Mucosa of stomach (tissue), 1 donor: ENCODE results near the gene SPAG16.

ENCODE experiments used
- H3K27me3 ChIP-seq: one replicate; pipeline ENCODE4 v1.7.0; 2013; ENCODE audit warnings: mild to moderate bottlenecking, low read length; ENCODE audit not compliant: control insufficient read depth, insufficient read depth
- H3K36me3 ChIP-seq: one replicate; pipeline ENCODE4 v1.7.0; 2013; ENCODE audit warnings: low read length; ENCODE audit not compliant: control insufficient read depth, insufficient read depth
- H3K4me1 ChIP-seq: one replicate; pipeline ENCODE4 v1.7.0; 2013; ENCODE audit warnings: mild to moderate bottlenecking, low read length; ENCODE audit not compliant: control insufficient read depth, insufficient read depth
- H3K4me3 ChIP-seq: one replicate; pipeline ENCODE4 v1.7.0; 2013; ENCODE audit warnings: low read length
- H3K9ac ChIP-seq: one replicate; pipeline ENCODE4 v1.7.0; 2013; ENCODE audit warnings: mild to moderate bottlenecking, low read length, moderate library complexity
- H3K9me3 ChIP-seq: one replicate; pipeline ENCODE4 v1.7.0; 2013; ENCODE audit warnings: mild to moderate bottlenecking, low read length, moderate library complexity; ENCODE audit not compliant: control insufficient read depth
- donor health status: Pancreatic carcinoma.

The SPAG16 gene

DNA sequence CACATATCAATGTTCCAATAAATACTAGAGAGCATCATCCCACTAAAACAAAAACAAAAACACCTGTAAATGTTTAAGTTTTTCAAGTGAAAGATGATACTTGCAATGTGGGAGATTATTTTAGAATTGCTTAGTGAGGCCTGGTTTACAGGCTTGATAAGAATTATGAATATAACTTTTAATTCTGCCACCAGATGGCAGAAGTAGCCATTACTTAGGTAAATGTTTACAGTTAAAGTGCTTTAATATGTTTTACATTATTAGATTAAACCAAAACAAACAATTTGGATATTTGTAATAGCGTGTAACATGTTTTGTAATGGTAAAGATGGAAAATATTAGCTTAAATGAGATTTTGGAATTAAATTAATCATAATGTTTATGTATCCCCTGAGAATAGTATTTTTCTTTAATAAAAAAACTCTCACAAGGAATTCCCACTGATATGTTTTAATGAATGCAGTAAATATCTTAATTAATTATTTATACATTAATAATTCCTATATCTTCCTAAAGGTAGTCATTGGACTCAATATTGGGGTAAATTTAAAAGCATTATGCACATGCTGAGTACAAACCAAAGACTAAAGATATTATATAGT, 522.0 kb downstream of the SPAG16 start:
- H3K9ac ChIP-seq = no peak overlapping the region
- no peaks in the 10 kb centered on the region for H3K36me3 ChIP-seq
- H3K4me3 ChIP-seq = no peak overlapping the region

DNA sequence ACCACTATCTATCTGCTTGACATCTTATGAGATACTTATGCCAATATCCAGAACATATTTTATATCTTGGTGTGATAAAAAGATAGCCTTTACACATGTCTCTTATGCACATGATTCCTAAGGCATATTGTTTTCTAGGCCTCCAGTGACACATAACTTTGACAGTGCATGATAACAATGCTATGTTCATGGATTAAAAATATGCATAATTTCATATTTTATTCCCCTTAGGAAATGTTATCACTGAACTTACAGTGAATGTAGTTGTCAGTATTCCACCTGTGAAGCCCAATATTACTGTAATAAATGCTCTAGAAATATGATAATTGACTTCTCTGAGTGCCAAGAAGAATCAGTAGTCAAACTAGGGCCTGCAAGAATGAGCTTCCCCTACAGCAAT, 532.3 kb downstream of the SPAG16 start:
- no peak overlapping the region for H3K4me3 ChIP-seq
- H3K27me3 ChIP-seq = no peaks in the 10 kb centered on the region
- no peak overlapping the region for H3K9ac ChIP-seq
- no peaks in the 10 kb centered on the region for H3K9me3 ChIP-seq
- H3K4me1 ChIP-seq = no peaks in the 10 kb centered on the region
- H3K36me3 ChIP-seq = no peaks in the 10 kb centered on the region

More for the DNA sequence above, 522.0 kb downstream of the SPAG16 start:
- no peaks in the 10 kb centered on the region for H3K27me3 ChIP-seq
- no peaks in the 10 kb centered on the region for H3K9me3 ChIP-seq
- no peaks in the 10 kb centered on the region for H3K4me1 ChIP-seq

DNA sequence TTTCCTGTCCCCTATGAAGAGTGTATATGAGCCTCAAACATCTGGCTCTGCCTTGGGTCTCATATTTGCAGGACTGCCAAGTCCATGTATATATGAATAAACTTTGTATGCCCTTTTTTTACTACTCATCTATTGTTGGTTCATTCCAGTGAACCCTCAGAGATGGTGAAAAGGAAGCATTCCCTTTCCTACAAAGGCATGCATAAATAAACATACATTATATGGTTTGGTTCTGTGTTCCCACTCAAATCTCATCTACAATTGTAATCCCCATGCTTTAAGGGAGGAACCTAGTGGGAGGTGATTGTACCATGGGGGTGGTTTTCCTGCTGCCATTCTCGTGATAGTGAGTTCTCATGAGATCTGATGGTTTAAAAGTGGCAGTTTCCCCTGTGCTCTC, 534.2 kb downstream of the SPAG16 start:
- no peaks in the 10 kb centered on the region for H3K9me3 ChIP-seq
- no peak overlapping the region for H3K9ac ChIP-seq
- H3K27me3 ChIP-seq = no peaks in the 10 kb centered on the region
- no peak overlapping the region for H3K4me3 ChIP-seq
- no peaks in the 10 kb centered on the region for H3K36me3 ChIP-seq
- H3K4me1 ChIP-seq = no peaks in the 10 kb centered on the region

DNA sequence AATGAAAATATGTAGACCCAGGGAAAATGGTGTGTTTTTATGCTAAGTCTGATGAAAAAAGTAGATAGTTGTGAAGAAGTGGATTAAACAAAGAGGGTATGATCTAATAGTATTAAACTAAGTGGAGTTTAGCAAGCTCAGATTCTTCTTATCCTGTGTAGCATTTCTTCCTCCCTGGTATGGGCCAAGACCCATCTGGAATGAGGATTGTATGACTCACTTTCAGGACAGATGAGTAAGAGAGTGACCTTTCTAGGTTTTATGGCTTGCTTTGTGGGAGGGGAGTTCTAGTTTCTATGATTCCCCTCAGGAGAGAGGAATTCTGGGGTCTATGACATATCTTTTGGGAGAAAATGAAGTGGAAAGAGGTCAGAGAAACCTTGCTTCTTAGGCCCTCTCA, 550.1 kb downstream of the SPAG16 start:
- H3K36me3 ChIP-seq = no peaks in the 10 kb centered on the region
- H3K9me3 ChIP-seq = no peaks in the 10 kb centered on the region
- H3K27me3 ChIP-seq = no peaks in the 10 kb centered on the region
- no peaks in the 10 kb centered on the region for H3K4me1 ChIP-seq
- no peak overlapping the region for H3K4me3 ChIP-seq
- H3K9ac ChIP-seq = no peak overlapping the region

DNA sequence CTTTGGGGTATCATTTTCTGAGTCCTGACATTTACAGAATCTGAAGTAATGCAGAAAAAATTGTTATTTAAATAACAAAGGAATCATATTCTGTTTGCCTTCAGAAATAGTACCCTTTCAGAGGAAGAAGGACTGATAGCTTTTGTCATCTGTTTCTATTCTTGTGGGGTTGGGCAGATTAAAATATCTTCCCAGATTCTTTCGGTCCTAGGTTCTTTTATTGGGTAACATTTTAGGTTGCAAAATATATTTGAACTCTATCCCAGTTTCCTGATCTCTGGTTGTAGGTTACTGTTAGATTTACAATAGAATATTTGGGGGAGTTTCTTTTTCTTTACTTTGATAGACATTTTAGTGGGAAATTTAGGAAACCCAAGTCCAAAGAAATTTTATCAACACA, 550.5 kb downstream of the SPAG16 start:
- no peaks in the 10 kb centered on the region for H3K4me1 ChIP-seq
- H3K9me3 ChIP-seq = no peaks in the 10 kb centered on the region
- H3K9ac ChIP-seq = no peak overlapping the region
- H3K27me3 ChIP-seq = no peaks in the 10 kb centered on the region
- no peaks in the 10 kb centered on the region for H3K36me3 ChIP-seq
- H3K4me3 ChIP-seq = no peak overlapping the region

DNA sequence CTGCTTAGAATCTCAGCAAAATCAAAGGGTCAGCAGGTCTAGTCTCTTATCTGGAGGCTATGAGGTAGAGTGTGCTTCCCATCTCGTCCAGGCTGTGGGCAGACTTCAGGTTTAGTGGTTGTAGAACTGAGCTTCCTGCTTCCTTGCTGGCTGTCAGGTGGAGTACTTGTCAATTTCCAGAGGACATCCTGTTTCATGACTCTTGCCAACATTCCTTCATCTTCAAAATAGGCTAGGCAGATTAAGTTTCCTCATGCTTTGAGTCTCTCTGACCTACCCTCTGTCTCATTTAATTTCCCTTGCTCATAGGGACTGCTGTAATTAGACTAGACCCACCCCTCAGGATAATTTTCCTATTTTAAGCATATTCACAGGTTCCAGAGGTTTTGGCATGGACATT, 562.6 kb downstream of the SPAG16 start:
- no peaks in the 10 kb centered on the region for H3K36me3 ChIP-seq
- no peaks in the 10 kb centered on the region for H3K4me1 ChIP-seq
- no peaks in the 10 kb centered on the region for H3K27me3 ChIP-seq
- H3K9me3 ChIP-seq = no peaks in the 10 kb centered on the region
- H3K4me3 ChIP-seq = no peak overlapping the region
- no peak overlapping the region for H3K9ac ChIP-seq

DNA sequence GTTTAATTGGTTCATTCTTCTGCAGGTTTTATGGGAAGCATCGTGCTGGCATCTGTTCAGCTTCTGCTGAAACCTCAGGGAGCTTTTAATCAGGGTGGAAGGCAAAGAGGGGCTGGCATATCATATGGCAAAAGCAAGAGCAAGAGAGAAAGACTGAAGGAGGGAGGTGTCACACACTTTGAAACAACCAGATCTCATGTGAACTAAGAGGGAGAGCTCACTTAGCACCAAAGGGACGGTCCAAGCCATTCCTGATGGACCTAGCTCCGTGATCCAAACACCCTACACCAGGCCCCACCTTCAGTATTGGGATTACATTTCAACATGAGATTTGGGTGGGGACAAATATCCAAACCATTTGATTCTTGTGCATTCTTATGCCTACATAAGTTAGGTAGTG, 563.1 kb downstream of the SPAG16 start:
- Histone ChIP-seq H3K27me3 (no peaks in the 10 kb centered on the region), H3K9ac (no peak overlapping the region), H3K36me3 (no peaks in the 10 kb centered on the region), H3K4me1 (no peaks in the 10 kb centered on the region), H3K4me3 (no peak overlapping the region), H3K9me3 (no peaks in the 10 kb centered on the region)

DNA sequence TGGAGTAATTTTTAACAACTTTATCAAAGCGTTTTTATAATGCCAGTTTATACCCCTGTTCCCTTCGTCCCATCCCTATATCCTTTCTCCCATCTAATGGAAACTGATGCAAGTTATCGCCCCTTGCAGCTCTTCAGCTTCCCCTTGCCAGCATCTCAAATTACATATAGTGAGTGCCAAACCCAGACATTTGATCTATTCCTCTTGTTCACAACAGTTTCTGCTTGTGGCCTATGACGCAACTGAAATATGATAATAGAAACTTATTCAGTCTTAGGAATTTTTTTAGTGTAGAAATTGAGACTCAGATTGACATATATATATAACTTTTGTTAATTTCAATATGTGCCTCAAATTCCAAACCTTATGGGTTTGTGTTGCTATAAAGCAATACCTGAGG, 564.4 kb downstream of the SPAG16 start:
- H3K4me1 ChIP-seq = no peaks in the 10 kb centered on the region
- H3K4me3 ChIP-seq = no peak overlapping the region
- no peaks in the 10 kb centered on the region for H3K9me3 ChIP-seq
- H3K9ac ChIP-seq = no peak overlapping the region
- no peaks in the 10 kb centered on the region for H3K36me3 ChIP-seq
- H3K27me3 ChIP-seq = no peaks in the 10 kb centered on the region

DNA sequence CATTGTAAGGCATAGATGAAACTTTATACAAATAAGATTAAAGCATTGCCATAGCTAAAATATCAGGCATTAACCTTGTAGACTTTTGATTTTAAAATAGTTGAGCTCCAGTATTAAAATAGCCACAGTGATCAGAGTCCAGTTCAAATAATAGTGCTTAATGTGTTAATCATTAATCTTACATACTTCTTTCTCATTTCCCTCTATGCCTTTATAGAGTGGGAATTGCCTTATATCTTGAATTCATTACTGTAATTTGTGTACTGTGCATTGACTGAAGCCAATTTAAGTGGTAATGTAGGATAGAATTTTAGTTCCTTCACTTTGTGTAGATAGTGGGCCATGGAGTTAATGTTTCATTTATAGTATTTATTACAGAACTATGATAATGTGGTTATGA, 577.4 kb downstream of the SPAG16 start:
- no peak overlapping the region for H3K4me3 ChIP-seq
- no peak overlapping the region for H3K9ac ChIP-seq
- H3K27me3 ChIP-seq = no peaks in the 10 kb centered on the region
- no peaks in the 10 kb centered on the region for H3K4me1 ChIP-seq
- H3K9me3 ChIP-seq = no peaks in the 10 kb centered on the region
- no peaks in the 10 kb centered on the region for H3K36me3 ChIP-seq

DNA sequence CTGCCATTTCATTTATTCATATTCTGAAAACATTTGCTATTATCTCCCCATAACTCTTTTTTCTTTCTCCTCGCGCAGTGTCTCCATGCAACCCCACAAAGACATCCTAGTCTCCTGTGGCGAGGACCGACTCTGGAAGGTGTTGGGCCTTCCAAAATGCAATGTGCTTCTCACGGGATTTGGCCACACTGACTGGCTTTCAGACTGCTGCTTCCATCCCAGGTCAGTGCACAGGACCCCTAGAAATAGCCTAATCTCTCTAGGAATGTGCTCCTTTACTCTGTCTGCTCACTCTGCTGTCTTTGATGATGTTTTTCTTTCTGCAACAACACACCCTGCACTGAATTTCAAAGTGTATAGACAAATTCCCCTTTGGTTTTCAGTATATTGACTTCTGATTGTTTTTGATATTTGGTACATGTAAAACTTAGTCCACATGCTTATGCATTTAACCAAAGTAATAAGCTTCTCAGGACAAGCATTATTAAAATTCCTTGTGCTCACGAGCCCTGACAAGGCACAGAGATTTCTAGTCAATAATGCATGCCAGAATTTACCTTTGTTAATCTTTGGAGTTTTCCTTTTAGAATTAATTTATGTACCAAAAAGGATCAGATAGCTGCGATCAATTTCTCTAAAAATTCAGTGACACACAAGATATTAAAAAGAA, 578.3 kb downstream of the SPAG16 start:
- no peaks in the 10 kb centered on the region for H3K36me3 ChIP-seq
- H3K4me3 ChIP-seq = no peak overlapping the region
- no peaks in the 10 kb centered on the region for H3K27me3 ChIP-seq
- H3K4me1 ChIP-seq = no peaks in the 10 kb centered on the region
- no peak overlapping the region for H3K9ac ChIP-seq
- H3K9me3 ChIP-seq = no peaks in the 10 kb centered on the region

DNA sequence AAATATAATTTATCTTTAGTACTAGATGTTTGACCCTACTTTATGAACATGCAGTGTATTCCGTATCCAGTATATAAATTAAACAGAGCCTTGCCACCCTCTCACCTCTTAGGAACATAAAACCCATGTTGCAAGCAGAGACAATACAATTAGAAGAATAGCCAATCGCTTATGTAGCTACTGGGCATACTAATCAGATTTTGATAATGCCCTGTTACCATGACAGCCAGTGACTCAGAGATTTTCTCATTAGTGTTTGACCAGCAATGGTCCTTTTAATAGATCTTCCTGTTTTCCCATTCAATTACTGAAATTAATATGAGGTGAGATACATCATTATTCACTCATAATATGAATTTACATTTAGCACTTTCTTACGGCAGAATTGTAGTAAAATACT, 579.3 kb downstream of the SPAG16 start:
- H3K9ac ChIP-seq = no peak overlapping the region
- no peaks in the 10 kb centered on the region for H3K9me3 ChIP-seq
- no peak overlapping the region for H3K4me3 ChIP-seq
- H3K27me3 ChIP-seq = no peaks in the 10 kb centered on the region
- no peaks in the 10 kb centered on the region for H3K4me1 ChIP-seq
- H3K36me3 ChIP-seq = no peaks in the 10 kb centered on the region

DNA sequence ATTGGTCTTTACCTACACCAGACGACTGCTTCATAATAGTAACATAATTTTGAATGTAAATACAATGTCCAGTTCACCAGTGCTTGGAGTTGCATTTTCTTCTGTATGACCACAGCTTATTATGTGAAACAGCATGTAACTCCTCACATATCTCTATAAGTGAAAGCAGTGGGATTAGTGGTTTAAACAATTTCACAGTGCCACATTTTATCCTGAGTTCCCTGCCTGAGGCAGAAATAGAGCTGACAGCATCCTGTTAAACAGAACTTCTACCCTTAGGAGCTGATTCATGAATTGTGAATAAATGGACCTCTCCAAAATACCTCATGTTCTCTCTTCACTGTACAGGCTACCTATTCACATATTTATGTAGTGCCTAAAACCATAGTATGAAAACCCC, 584.3 kb downstream of the SPAG16 start:
- H3K4me3 ChIP-seq = no peak overlapping the region
- H3K27me3 ChIP-seq = no peaks in the 10 kb centered on the region
- H3K9ac ChIP-seq = no peak overlapping the region
- H3K36me3 ChIP-seq = no peaks in the 10 kb centered on the region
- no peaks in the 10 kb centered on the region for H3K4me1 ChIP-seq
- no peaks in the 10 kb centered on the region for H3K9me3 ChIP-seq

DNA sequence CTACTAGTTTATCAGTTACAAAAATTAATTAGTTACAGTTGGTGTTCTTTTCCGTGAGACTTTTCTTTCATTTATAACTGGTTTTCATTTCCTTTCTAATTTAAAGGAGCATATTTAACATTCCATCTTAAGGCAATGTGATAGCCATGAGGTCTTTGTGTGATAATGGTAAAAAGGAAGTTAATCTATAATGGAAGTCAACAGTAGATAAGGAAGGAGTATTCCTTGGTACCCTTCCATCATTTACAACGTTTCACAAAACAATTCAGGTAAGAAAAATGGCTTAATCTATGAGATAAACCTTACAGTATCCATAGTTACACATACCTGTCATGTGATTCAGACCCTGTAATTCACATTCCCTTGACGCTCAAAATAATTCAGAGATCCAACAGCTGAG, 601.2 kb downstream of the SPAG16 start:
- no peak overlapping the region for H3K4me3 ChIP-seq
- H3K9ac ChIP-seq = no peak overlapping the region
- H3K9me3 ChIP-seq = no peaks in the 10 kb centered on the region
- H3K4me1 ChIP-seq = no peaks in the 10 kb centered on the region
- H3K27me3 ChIP-seq = no peaks in the 10 kb centered on the region
- no peaks in the 10 kb centered on the region for H3K36me3 ChIP-seq
